Endodermal cell (in vitro differentiated cells): Measurements from ENCODE around the gene RPA3. TPM values are rescaled to one million over a fixed set of nuclear protein-coding genes. Genes with fewer than 3 reads are reported as not detected.

Experiments used
- DNase-seq: peaks from one replicate; pipeline ENCODE4 v3.0.0-alpha.2; 2017
- H3K27ac ChIP-seq: 2 replicates; pipeline ENCODE4 v1.5.1; 2013; ENCODE audit warnings: mild to moderate bottlenecking, low read depth, low read length, moderate library complexity
- H3K27me3 ChIP-seq: 2 replicates; pipeline ENCODE4 v1.6.1; 2013; ENCODE audit warnings: mild to moderate bottlenecking, low read length, moderate library complexity; ENCODE audit not compliant: insufficient read depth, control insufficient read depth, poor library complexity, severe bottlenecking
- H3K36me3 ChIP-seq: 2 replicates; pipeline ENCODE4 v1.7.0; 2013; ENCODE audit warnings: mild to moderate bottlenecking, low read length, moderate library complexity; ENCODE audit not compliant: control insufficient read depth, insufficient read depth
- H3K4me1 ChIP-seq: one replicate; pipeline ENCODE4 v1.7.0; 2013; ENCODE audit warnings: low read length; ENCODE audit not compliant: control insufficient read depth, insufficient read depth
- H3K4me3 ChIP-seq: 2 replicates; pipeline ENCODE4 v1.5.1; 2013; ENCODE audit warnings: mild to moderate bottlenecking, low read length, moderate library complexity
- H3K9ac ChIP-seq: 2 replicates; pipeline ENCODE4 v1.6.1; 2013; ENCODE audit warnings: mild to moderate bottlenecking, low read length, moderate library complexity; ENCODE audit not compliant: poor library complexity, severe bottlenecking; ENCODE audit errors: extremely low read depth
- H3K9me3 ChIP-seq: 2 replicates; pipeline ENCODE4 v1.6.1; 2013; ENCODE audit warnings: mild to moderate bottlenecking, low read length, moderate library complexity; ENCODE audit not compliant: control insufficient read depth
- H3K27ac Mint-ChIP-seq: 2 replicates; pipeline ENCODE4 v1.8.0; 2020; ENCODE audit warnings: mixed read lengths
- H3K27me3 Mint-ChIP-seq: 2 replicates; pipeline ENCODE4 v1.8.0; 2021; ENCODE audit warnings: mild to moderate bottlenecking, mixed read lengths; ENCODE audit not compliant: insufficient read depth
- H3K36me3 Mint-ChIP-seq: 2 replicates; pipeline ENCODE4 v1.8.0; 2020; ENCODE audit warnings: low read depth, mixed read lengths
- H3K4me1 Mint-ChIP-seq: 2 replicates; pipeline ENCODE4 v1.8.0; 2020; ENCODE audit warnings: mixed read lengths
- H3K4me3 Mint-ChIP-seq: 2 replicates; pipeline ENCODE4 v1.8.0; 2020; ENCODE audit warnings: mild to moderate bottlenecking, moderate library complexity, mixed read lengths
- H3K9me3 Mint-ChIP-seq: 2 replicates; pipeline ENCODE4 v1.8.0; 2020; ENCODE audit warnings: mild to moderate bottlenecking, mixed read lengths
- WGBS, 2 experiments: methylation state at CpG; one replicate each; pipeline versions ENCODE4 v1.1.5 to v1.1.7; 2013; ENCODE audit warnings: missing lambda C conversion rate in 2 of 2, mixed read lengths in 1 of 2; ENCODE audit not compliant: insufficient coverage in 1 of 2, insufficient read length in 1 of 2; 5-methylcytosine and 5-hydroxymethylcytosine counted together
- total RNA-seq, 2 donors: library from RNA; stranded (reverse); fragmentation: NEBNext Ultra II Directional in 1 of 2; extraction: Animal tissue kit (Norgen Biotek cat#: 25700) in 1 of 2; gene quantifications; 2 replicates in 1 of 2; 3 replicates in 1 of 2; pipeline ENCODE4 v1.2.1, GENCODE V29; 2021
- TF ChIP-seq, protein P1 (sequence below): fragments of 200-600 bp; sonication (generic); conservative IDR thresholded peaks from 2 replicates; pipeline ENCODE4 v1.5.0; 2021; ENCODE audit warnings: antibody characterized with exemption, mild to moderate bottlenecking

RPA3 gene
- total RNA-seq, 2 donors from 2014 or later: 65.5 to 97.8 TPM

DNA sequence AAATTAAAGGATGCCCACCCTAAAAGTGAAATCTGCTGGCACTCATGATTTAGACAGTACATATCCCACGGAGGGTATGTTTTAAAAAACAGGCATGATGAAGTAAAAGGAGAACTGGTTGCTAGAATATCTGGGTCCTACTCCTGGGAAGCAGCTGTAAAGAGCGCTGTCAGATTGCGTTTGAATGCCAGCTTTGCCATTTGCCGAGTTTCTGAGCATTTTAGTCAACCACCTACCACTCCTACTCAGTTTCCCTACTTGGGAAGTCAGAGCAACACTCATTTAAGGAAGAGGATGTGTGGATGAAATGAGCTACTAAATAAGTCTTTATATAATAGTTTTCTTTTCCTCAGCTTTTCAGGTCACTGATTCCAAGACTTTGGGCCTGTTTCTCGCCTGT, 79.0 kb downstream of the RPA3 start:
- no peaks in the 10 kb centered on the region for H3K9me3 Mint-ChIP-seq
- no peaks in the 10 kb centered on the region for H3K9me3 ChIP-seq
- peak overlapping the region; percentile 96 for H3K4me3 ChIP-seq
- no peaks in the 10 kb centered on the region for H3K27me3 ChIP-seq
- H3K4me1 ChIP-seq: no peaks in the 10 kb centered on the region
- peaks cover 19% of the 10 kb centered on the region for H3K4me1 Mint-ChIP-seq
- peaks cover 23% of the 10 kb centered on the region for H3K36me3 Mint-ChIP-seq
- no peaks in the 10 kb centered on the region for H3K27me3 Mint-ChIP-seq
- no peak overlapping the region for H3K27ac ChIP-seq
- TF ChIP-seq, protein P1, sequence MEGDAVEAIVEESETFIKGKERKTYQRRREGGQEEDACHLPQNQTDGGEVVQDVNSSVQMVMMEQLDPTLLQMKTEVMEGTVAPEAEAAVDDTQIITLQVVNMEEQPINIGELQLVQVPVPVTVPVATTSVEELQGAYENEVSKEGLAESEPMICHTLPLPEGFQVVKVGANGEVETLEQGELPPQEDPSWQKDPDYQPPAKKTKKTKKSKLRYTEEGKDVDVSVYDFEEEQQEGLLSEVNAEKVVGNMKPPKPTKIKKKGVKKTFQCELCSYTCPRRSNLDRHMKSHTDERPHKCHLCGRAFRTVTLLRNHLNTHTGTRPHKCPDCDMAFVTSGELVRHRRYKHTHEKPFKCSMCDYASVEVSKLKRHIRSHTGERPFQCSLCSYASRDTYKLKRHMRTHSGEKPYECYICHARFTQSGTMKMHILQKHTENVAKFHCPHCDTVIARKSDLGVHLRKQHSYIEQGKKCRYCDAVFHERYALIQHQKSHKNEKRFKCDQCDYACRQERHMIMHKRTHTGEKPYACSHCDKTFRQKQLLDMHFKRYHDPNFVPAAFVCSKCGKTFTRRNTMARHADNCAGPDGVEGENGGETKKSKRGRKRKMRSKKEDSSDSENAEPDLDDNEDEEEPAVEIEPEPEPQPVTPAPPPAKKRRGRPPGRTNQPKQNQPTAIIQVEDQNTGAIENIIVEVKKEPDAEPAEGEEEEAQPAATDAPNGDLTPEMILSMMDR: no peak
- 0 to 45% methylated on average over 1 to 5 of the region's 5 CpGs for WGBS, 2 experiments
- H3K27ac Mint-ChIP-seq: peak overlapping the region; percentile 99
- H3K9ac ChIP-seq: peak overlapping the region; percentile 79
- DNase-seq: no peak
- H3K4me3 Mint-ChIP-seq: peak overlapping the region; percentile 100
- peaks cover 9% of the 10 kb centered on the region for H3K36me3 ChIP-seq

DNA sequence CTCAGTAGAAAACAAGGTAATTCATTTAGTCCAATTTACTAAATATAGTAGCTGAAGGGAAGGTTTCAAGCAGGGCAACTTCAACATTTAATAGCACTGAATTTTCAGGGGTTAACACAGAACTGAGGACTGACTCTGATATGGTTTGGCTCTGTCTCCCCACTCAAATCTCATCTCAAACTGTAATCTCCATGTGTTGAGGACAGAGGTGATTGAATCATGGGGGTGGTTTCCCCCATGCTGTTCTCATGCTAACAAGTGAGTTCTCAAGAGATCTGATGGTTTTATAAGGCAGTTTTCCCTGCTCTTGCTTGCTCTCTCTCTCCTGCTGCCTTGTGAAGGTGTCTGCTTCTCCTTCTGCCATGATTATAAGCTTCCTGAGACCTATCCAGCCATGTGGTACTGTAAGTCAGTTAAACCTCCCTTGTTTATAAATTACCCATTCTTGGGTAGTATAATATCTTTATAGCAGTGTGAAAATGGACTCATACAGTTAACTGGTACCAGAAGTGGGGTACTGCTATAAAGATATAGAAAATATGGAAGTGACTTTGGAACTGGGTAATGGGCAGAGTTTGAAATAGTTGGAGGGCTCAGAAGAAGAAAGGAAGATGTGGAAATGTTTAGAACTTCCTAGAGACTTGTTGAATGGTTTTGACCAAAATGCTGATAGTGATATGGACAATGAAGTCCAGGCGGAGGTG, 87.6 kb downstream of the RPA3 start:
- H3K27ac Mint-ChIP-seq: no peak overlapping the region
- 73 to 92% methylated on average over 1 of the region's 1 CpG for WGBS, 2 experiments

DNA sequence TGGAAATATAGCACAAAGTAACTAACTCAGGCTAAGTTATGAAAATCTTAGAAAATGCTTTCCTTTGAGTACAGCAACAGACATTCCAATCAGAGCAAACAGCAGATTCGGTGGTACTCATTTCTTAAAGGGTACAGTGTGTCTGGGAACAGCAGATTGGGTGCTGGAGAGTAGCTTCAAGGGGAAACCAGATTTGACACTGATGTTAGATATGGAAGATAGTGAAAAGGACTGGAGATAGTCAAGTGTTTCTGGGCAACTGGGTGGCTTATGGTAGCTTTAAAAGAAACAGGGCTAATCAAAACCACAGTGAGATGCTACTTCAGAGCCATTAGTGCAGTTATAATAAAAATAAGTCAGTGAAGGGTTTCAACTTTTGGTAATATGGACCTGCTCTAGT, 89.9 kb downstream of the RPA3 start:
- H3K9me3 Mint-ChIP-seq: peaks cover 48% of the 10 kb centered on the region
- H3K9me3 ChIP-seq: peaks cover 16% of the 10 kb centered on the region
- no peak overlapping the region for H3K4me3 ChIP-seq
- H3K4me3 Mint-ChIP-seq: no peak overlapping the region
- TF ChIP-seq, protein P1: no peak
- no peak for DNase-seq
- no peak overlapping the region for H3K27ac Mint-ChIP-seq
- no peak overlapping the region for H3K9ac ChIP-seq
- no peak overlapping the region for H3K27ac ChIP-seq
- no peaks in the 10 kb centered on the region for H3K36me3 ChIP-seq
- peaks cover 7% of the 10 kb centered on the region for H3K36me3 Mint-ChIP-seq
- H3K4me1 Mint-ChIP-seq: no peaks in the 10 kb centered on the region
- no peaks in the 10 kb centered on the region for H3K27me3 Mint-ChIP-seq
- H3K27me3 ChIP-seq: no peaks in the 10 kb centered on the region
- 75 to 91% methylated on average over 1 of the region's 1 CpG for WGBS, 2 experiments
- H3K4me1 ChIP-seq: no peaks in the 10 kb centered on the region

More for the DNA sequence above, 87.6 kb downstream of the RPA3 start:
- Mint-ChIP-seq H3K27me3 (no peaks in the 10 kb centered on the region), H3K9me3 (peaks cover 43% of the 10 kb centered on the region), H3K36me3 (peaks cover 9% of the 10 kb centered on the region), H3K4me1 (no peaks in the 10 kb centered on the region), H3K4me3 (no peak overlapping the region)
- Histone ChIP-seq H3K27ac (no peak overlapping the region), H3K27me3 (no peaks in the 10 kb centered on the region), H3K9me3 (peaks cover 11% of the 10 kb centered on the region), H3K36me3 (no peaks in the 10 kb centered on the region), H3K4me3 (no peak overlapping the region), H3K9ac (no peak overlapping the region), H3K4me1 (no peaks in the 10 kb centered on the region)
- no peak for DNase-seq
- TF ChIP-seq, protein P1: no peak
